ENCODE results near the gene EPHA8. TPM values are rescaled to one million over a fixed set of nuclear protein-coding genes. Genes with fewer than 3 reads are reported as not detected.

The EPHA8 gene
- total and polyA plus RNA-seq, 5 donors: not detected

DNA sequence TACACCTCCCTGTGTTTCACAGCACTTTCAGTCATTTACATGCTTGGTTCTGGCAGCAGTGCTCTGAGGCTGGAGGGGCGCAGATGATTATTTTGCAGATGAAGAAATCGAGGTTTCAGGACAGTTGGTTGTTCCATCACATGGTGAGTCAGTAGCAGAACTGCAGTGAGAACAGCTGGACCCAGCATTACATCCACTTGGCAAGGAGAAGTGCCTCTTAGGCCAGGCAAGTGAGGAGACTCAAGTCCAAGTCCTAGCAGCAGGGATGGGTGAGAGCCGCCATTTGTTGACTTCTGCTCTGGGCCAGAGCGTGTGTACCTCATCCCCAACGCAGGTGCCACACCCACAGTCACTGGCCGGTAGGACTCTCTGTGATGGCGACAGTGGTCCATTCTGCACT, 26.8 kb upstream of the EPHA8 start:
- H3K9me3 ChIP-seq (ENCODE audit: control insufficient read depth, low read length): no peaks in the 10 kb centered on the region
- no peaks in the 10 kb centered on the region for H3K27me3 ChIP-seq (ENCODE audit: control insufficient read depth, insufficient read depth)
- WGBS: 78% methylated on average over 7 of the region's 7 CpGs
- H3K27ac ChIP-seq (ENCODE audit: low read length): no peak overlapping the region
- DNase-seq: no peak
- no peak for ATAC-seq
- intact Hi-C loops (cut with DNase I): no loop called here
- H3K4me1 ChIP-seq (ENCODE audit: control insufficient read depth, insufficient read depth, low read length): peaks cover 2% of the 10 kb centered on the region
- no peak overlapping the region for H3K4me3 ChIP-seq (ENCODE audit: low read length)

DNA sequence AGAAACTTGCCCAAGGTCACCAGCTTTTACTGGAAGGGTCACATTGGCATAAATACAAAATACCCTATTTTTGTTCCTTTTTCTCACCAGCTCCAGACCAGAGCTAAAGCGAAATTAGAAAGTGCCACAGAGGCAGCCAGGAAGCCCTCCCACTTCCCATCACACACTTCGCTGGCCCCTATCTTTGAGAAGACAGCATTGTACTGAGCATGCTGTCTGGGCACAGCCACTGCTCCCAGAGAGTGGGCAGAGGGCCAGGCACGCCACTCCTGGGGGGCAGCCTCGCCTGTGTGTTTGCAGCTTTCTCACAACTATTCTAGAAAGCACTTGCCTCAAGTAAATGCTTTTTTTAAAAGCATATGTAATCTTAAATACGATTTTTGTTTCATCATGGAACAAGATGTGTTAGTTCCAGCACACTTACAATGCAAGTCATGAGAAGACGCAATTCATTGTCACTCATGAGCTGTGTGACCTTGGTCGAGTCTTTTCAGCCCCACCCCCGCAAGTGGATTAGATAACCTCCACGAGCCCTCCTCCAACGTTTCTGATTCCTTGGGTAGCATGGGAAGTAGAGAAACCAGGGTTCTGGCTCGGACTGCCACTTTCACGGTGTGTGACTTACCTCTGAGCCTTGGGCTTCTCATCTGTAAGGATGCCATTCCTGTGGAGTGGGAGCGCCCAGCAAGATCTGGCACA, 25.7 kb upstream of the EPHA8 start:
- ATAC-seq (no peak), DNase-seq (no peak)
- Histone ChIP-seq H3K9me3 (ENCODE audit: control insufficient read depth, low read length) (no peaks in the 10 kb centered on the region), H3K4me1 (ENCODE audit: control insufficient read depth, insufficient read depth, low read length) (no peaks in the 10 kb centered on the region), H3K27ac (ENCODE audit: low read length) (no peak overlapping the region), H3K27me3 (ENCODE audit: control insufficient read depth, insufficient read depth) (no peaks in the 10 kb centered on the region), H3K4me3 (ENCODE audit: low read length) (no peak overlapping the region)
- intact Hi-C loops (cut with DNase I): no loop called here
- WGBS: 67% methylated on average over 13 of the region's 13 CpGs

DNA sequence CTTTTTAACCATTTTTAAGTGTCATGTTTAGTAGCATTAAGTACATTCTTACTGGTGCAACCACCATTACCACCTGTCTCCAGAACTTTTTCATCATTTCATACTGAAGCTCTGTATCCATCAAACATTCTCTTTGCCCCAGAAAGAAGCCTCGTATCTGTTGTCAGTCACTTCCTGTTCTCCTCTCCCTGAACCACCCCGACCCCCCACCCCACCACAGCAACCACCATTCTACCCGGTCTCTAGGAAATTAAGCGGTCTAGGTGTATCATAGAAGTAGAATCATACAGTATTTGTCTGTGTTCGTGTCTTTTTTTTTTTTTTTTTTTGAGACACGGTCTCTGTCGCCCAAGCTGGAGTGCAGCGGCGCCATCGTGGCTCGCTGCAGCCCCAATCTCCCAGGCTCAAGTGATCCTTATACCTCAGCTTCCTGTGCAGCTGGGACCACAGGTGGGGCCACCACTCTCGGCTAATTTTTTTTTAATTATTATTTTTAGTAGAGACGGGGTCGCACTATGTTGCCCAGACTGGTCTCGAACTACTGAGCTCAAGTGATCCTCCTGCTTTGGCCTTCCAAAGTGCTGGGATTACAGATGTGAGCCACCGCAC, 23.7 kb upstream of the EPHA8 start:
- no peak overlapping the region for H3K4me3 ChIP-seq (ENCODE audit: low read length)
- H3K4me1 ChIP-seq (ENCODE audit: control insufficient read depth, insufficient read depth, low read length): no peaks in the 10 kb centered on the region
- H3K27ac ChIP-seq (ENCODE audit: low read length): no peak overlapping the region
- H3K9me3 ChIP-seq (ENCODE audit: control insufficient read depth, low read length): no peaks in the 10 kb centered on the region
- 79% methylated on average over 16 of the region's 16 CpGs for WGBS
- intact Hi-C loops (cut with DNase I): loop anchor here in 1 of 4 donors (10.0 kb wide), 1 partner anchor 85 kb away; no protein-coding TSS in a partner anchor
- H3K27me3 ChIP-seq (ENCODE audit: control insufficient read depth, insufficient read depth): no peaks in the 10 kb centered on the region
- ATAC-seq (no peak), DNase-seq (no peak)

DNA sequence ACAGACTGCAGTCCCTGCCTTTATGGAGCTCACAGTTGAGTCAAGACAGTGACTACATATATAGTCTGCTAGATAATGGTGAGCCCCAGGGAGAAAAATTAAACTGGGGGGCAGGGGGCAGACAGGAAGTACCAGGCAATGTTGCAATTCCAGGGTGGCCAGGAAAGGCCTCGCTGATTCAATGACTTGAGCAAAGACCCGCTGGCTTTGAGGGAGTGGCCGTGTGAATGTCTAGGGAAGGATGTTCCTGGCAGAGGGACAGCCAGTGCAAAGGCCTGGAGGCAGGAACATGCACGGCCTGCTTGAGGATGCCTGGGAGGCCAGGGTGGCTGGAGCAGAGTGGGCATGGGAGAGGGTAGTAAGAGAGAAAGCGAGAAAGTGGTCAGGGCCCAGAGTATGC, 23.0 kb upstream of the EPHA8 start:
- H3K9me3 ChIP-seq (ENCODE audit: control insufficient read depth, low read length): no peaks in the 10 kb centered on the region
- H3K27ac ChIP-seq (ENCODE audit: low read length): no peak overlapping the region
- ATAC-seq: no peak
- H3K4me1 ChIP-seq (ENCODE audit: control insufficient read depth, insufficient read depth, low read length): no peaks in the 10 kb centered on the region
- intact Hi-C loops (cut with DNase I): loop anchor here in 1 of 4 donors (10.0 kb wide), 1 partner anchor 84 kb away; no protein-coding TSS in a partner anchor
- H3K27me3 ChIP-seq (ENCODE audit: control insufficient read depth, insufficient read depth): no peaks in the 10 kb centered on the region
- no peak overlapping the region for H3K4me3 ChIP-seq (ENCODE audit: low read length)
- DNase-seq: no peak
- 55% methylated on average over 5 of the region's 5 CpGs for WGBS

DNA sequence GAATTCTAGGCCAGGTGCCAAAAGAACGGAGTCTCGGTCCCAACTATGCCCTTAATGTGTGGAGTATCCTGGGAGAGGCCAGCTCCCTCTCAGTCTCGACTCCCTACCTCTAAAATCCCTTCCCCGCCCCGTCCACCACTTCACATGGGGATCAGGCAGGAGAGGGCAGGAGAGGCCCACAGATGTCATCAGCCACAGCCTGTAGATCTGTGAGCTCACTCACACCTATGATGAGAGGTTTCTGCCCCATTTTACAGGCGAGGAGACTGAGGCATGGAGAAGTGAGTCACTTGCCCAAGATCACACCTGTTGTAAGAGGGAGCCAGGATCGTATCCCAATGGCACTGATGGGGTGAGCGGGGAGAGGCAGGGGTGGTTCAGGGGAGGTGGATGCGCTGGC, 20.4 kb upstream of the EPHA8 start:
- WGBS: 72% methylated on average over 9 of the region's 9 CpGs
- Histone ChIP-seq H3K4me1 (ENCODE audit: control insufficient read depth, insufficient read depth, low read length) (no peaks in the 10 kb centered on the region), H3K9me3 (ENCODE audit: control insufficient read depth, low read length) (no peaks in the 10 kb centered on the region), H3K27me3 (ENCODE audit: control insufficient read depth, insufficient read depth) (no peaks in the 10 kb centered on the region), H3K27ac (ENCODE audit: low read length) (no peak overlapping the region), H3K4me3 (ENCODE audit: low read length) (no peak overlapping the region)
- DNase-seq: no peak
- ATAC-seq: no peak
- intact Hi-C loops (cut with DNase I): loop anchor here in 1 of 4 donors (10.0 kb wide), 1 partner anchor 82 kb away; no protein-coding TSS in a partner anchor

DNA sequence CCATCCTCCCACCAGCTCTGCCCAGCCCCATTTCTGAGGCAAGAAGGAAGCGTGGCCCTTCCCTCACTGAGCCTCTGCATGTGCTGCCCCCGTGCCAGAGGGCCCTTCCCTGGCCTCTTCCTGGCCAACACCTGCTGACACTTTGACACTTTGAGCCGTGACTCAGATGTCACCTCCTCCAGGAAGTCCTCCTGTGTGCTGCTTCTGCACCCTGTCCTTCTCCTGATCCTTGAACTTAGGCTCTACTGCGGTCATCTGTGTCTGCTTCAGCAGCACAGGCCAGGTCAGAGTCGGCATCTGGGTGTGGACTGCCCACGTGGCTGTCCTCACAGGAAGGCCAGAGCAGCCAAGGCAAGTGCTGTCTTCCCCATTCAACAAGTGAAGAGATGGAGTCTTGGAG, 19.6 kb upstream of the EPHA8 start:
- H3K27me3 ChIP-seq (ENCODE audit: control insufficient read depth, insufficient read depth): no peaks in the 10 kb centered on the region
- 79% methylated on average over 6 of the region's 6 CpGs for WGBS
- H3K4me3 ChIP-seq (ENCODE audit: low read length): no peak overlapping the region
- intact Hi-C loops (cut with DNase I): loop anchor here in 1 of 4 donors (10.0 kb wide), 1 partner anchor 81 kb away; no protein-coding TSS in a partner anchor
- H3K9me3 ChIP-seq (ENCODE audit: control insufficient read depth, low read length): no peaks in the 10 kb centered on the region
- DNase-seq (no peak), ATAC-seq (no peak)
- no peak overlapping the region for H3K27ac ChIP-seq (ENCODE audit: low read length)
- no peaks in the 10 kb centered on the region for H3K4me1 ChIP-seq (ENCODE audit: control insufficient read depth, insufficient read depth, low read length)

DNA sequence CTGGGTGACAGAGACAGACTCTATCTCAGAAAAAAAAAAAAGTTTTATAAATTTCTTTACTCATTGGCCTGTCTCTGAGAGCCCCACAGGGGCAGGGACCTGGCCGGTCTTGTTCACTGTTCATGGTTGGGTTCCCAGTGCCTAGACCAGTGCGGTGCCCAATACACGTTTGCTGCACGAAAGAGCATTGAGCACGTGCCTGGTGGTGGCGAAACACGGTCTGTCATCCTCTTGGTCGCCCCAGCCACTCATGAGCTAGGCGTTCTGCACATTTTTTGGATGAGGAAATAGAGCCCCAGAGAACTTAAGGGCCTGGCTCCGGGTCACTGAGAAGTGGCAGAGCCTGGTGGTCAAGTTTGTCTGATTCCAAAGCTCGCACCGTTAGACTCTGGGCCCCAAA, 18.7 kb upstream of the EPHA8 start:
- Histone ChIP-seq H3K27ac (ENCODE audit: low read length) (no peak overlapping the region), H3K27me3 (ENCODE audit: control insufficient read depth, insufficient read depth) (no peaks in the 10 kb centered on the region), H3K9me3 (ENCODE audit: control insufficient read depth, low read length) (no peaks in the 10 kb centered on the region), H3K4me3 (ENCODE audit: low read length) (no peak overlapping the region), H3K4me1 (ENCODE audit: control insufficient read depth, insufficient read depth, low read length) (no peaks in the 10 kb centered on the region)
- no peak for DNase-seq
- intact Hi-C loops (cut with DNase I): loop anchor here in 1 of 4 donors (10.0 kb wide), 1 partner anchor 80 kb away; no protein-coding TSS in a partner anchor
- 85% methylated on average over 12 of the region's 12 CpGs for WGBS
- no peak for ATAC-seq

DNA sequence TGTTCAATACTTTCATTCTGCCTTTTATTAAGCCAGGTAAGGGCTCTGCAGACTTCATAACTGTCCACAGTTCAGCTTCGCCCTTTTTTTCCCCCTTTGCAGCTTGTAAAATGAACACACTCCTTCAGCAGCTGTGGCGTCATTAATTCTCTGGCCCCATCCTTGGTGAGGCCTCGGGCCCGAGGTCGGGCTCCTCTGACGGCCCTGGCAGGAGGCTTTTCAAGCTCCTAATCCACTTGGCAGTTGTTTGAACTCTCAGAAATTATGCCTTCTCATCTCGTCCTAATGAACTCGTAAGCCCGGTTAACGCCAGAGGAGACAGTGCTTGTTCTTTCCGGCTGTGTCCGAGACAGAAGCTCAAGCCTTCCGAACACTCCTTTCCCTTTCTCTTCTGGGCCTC, 18.1 kb upstream of the EPHA8 start:
- DNase-seq (no peak), ATAC-seq (no peak)
- H3K4me1 ChIP-seq (ENCODE audit: control insufficient read depth, insufficient read depth, low read length): no peaks in the 10 kb centered on the region
- intact Hi-C loops (cut with DNase I): loop anchor here in 1 of 4 donors (10.0 kb wide), 1 partner anchor 80 kb away; no protein-coding TSS in a partner anchor
- 66% methylated on average over 13 of the region's 13 CpGs for WGBS
- H3K27ac ChIP-seq (ENCODE audit: low read length): no peak overlapping the region
- H3K27me3 ChIP-seq (ENCODE audit: control insufficient read depth, insufficient read depth): no peaks in the 10 kb centered on the region
- no peaks in the 10 kb centered on the region for H3K9me3 ChIP-seq (ENCODE audit: control insufficient read depth, low read length)
- no peak overlapping the region for H3K4me3 ChIP-seq (ENCODE audit: low read length)

DNA sequence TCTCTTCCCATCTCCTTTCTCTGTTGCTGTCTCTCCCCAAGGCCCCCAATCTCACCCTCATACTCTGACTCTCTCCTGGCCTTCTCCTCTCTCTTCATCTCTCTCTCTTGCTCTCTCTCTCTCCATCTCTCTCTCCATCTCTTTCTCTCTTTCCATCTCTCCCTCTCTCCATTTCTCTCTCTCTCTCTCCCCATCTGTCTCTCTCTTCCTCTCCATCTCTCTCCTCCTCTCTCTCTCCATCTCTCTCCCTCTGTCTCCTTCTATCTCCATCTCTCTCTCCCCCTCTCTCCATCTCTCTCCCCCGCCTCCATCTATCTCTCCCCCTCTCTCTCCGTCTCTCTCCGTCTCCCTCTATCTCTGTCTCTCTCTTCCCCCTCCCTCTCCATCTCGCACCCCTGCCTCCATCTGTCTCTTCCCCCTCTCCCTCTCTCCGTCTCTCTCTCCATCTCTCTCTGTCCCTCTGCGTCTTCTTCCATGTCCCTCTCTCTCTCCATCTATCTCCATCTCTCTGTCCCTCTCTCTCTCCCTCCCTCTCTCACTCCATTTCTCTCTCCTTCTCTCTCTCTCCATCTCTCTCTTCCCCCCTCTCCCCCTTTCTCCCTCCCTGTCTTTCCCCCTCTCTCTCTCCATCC, 16.0 kb upstream of the EPHA8 start:
- H3K27me3 ChIP-seq (ENCODE audit: control insufficient read depth, insufficient read depth): no peaks in the 10 kb centered on the region
- H3K4me1 ChIP-seq (ENCODE audit: control insufficient read depth, insufficient read depth, low read length): no peaks in the 10 kb centered on the region
- ATAC-seq (no peak), DNase-seq (no peak)
- WGBS: 63% methylated on average over 6 of the region's 6 CpGs
- intact Hi-C loops (cut with DNase I): loop anchor here in 1 of 4 donors (10.0 kb wide), 1 partner anchor 77 kb away; no protein-coding TSS in a partner anchor
- no peak overlapping the region for H3K4me3 ChIP-seq (ENCODE audit: low read length)
- H3K27ac ChIP-seq (ENCODE audit: low read length): no peak overlapping the region
- H3K9me3 ChIP-seq (ENCODE audit: control insufficient read depth, low read length): no peaks in the 10 kb centered on the region

DNA sequence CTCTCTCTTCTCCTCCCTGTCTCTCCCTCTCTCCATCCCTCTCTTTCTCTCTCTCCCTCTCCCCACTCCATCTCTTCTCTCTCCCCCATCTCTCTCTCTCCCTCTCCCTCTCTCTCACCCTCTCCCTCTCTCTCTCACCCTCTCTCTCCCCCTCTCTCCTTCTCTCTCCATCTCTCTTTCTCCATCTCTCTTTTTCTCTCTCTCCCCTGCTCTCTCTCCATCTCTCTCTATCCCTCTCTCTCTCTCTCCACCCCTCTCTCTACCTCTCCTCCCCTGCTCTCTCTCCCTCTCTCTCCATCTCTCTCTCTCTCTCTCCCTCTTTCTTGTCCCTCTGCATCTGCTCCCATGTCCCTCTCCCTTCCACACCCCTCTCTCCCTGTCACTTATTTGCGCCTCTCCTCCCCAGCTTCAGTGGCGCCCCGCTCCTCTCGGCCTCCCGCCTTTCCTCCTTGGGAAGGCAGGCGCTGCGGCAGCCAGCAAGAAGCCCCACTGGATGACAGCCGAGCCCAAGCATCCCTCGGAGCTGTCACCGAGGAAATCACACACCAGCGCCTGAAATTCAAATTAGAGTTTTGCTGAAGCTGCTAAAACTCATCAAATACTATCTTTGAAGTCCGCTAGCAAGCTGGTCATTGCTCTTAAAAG, 15.3 kb upstream of the EPHA8 start:
- ATAC-seq: no peak
- no peak for DNase-seq
- Histone ChIP-seq H3K4me1 (ENCODE audit: control insufficient read depth, insufficient read depth, low read length) (no peaks in the 10 kb centered on the region), H3K9me3 (ENCODE audit: control insufficient read depth, low read length) (no peaks in the 10 kb centered on the region), H3K4me3 (ENCODE audit: low read length) (no peak overlapping the region), H3K27me3 (ENCODE audit: control insufficient read depth, insufficient read depth) (no peaks in the 10 kb centered on the region), H3K27ac (ENCODE audit: low read length) (no peak overlapping the region)
- 11% methylated on average over 12 of the region's 12 CpGs for WGBS
- intact Hi-C loops (cut with DNase I): loop anchor here in 1 of 4 donors (10.0 kb wide), 1 partner anchor 77 kb away; no protein-coding TSS in a partner anchor

DNA sequence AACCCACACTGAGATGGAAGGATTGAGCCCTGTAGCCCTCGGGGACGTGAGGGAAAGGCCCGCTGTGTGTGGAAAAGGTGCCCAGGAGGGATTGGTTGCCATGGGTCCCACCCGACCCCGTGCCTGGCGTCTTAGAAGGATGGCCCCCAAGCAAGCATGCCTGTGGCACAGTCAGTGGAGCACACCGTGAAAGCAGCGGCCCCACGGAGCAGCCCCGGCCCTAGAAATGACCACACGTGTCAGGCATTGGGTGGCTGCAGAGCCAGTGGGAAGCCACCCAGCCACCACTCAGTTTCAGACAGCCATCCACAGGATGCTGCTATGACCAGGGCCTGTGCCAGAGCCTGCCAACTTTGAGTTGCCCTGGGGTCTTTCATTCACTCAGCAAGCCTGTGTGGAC, 13.3 kb upstream of the EPHA8 start:
- intact Hi-C loops (cut with DNase I): no loop called here
- ATAC-seq (no peak), DNase-seq (no peak)
- Histone ChIP-seq H3K27ac (ENCODE audit: low read length) (no peak overlapping the region), H3K27me3 (ENCODE audit: control insufficient read depth, insufficient read depth) (no peaks in the 10 kb centered on the region), H3K9me3 (ENCODE audit: control insufficient read depth, low read length) (no peaks in the 10 kb centered on the region), H3K4me3 (ENCODE audit: low read length) (no peak overlapping the region), H3K4me1 (ENCODE audit: control insufficient read depth, insufficient read depth, low read length) (no peaks in the 10 kb centered on the region)
- WGBS: 79% methylated on average over 11 of the region's 11 CpGs
